B cell (primary cell): ENCODE data around the gene TTC21B. TPM values are rescaled to one million over a fixed set of nuclear protein-coding genes. Genes with fewer than 3 reads are reported as not detected.

ENCODE experiments used
- ATAC-seq: fragments of 200-7000 bp; cut with Tn5 transposase; one replicate; pipeline ENCODE4 v1.10.0; 2021; ENCODE audit warnings: low read depth, mild to moderate bottlenecking, moderate number of reproducible peaks, moderate library complexity
- CTCF ChIA-PET: fragments of 350-600 bp; sonication (Branson Sonifier 250); formaldehyde crosslinking; loops from one replicate; lab custom pipeline; 2021; ENCODE audit warnings: antibody characterized with exemption, inconsistent platforms; lab: Charles Lee
- POLR2A ChIA-PET: fragments of 350-600 bp; sonication (Branson Sonifier 250); formaldehyde crosslinking; loops from one replicate; lab custom pipeline; 2021; ENCODE audit warnings: antibody characterized with exemption; lab: Charles Lee
- DNase-seq: peaks from one replicate; pipeline ENCODE4 v3.0.0; 2013
- H2AFZ ChIP-seq: 2 replicates; pipeline ENCODE4 v1.6.1; 2012; ENCODE audit warnings: mild to moderate bottlenecking, low read depth, low read length; ENCODE audit not compliant: insufficient read depth, poor library complexity, severe bottlenecking
- H3K27ac ChIP-seq, 2 donors: 1 replicate in 1 of 2; 2 replicates in 1 of 2; pipeline ENCODE4 v1.5.1; 2012 to 2013; ENCODE audit warnings: low read length in 2 of 2, mild to moderate bottlenecking in 2 of 2, moderate library complexity in 1 of 2
- H3K27me3 ChIP-seq, 4 experiments: fragments of 200-600 bp in 1 of 4; sonication (generic) in 1 of 4; replicated peaks in 1 of 4; 1 replicate in 2 of 4; 2 replicates in 2 of 4; pipeline versions ENCODE4 v1.6.1 to v1.7.0; 2013 to 2016; ENCODE audit warnings: low read length in 3 of 4, mild to moderate bottlenecking in 2 of 4, mixed read lengths in 1 of 4, moderate library complexity in 1 of 4; ENCODE audit not compliant: insufficient read depth in 4 of 4, control insufficient read depth in 3 of 4; ENCODE audit errors: control extremely low read depth in 1 of 4
- H3K36me3 ChIP-seq, 2 experiments: replicated peaks in 1 of 2; 1 replicate in 1 of 2; 2 replicates in 1 of 2; pipeline versions ENCODE4 v1.6.1 to v1.7.1; 2013; ENCODE audit warnings: low read length in 1 of 2; ENCODE audit not compliant: insufficient read depth in 2 of 2, control insufficient read depth in 1 of 2; ENCODE audit errors: control extremely low read depth in 1 of 2, extremely low read depth in 1 of 2
- H3K4me1 ChIP-seq, 2 donors: fragments of 200-600 bp in 1 of 2; sonication (generic) in 1 of 2; 1 replicate in 1 of 2; 2 replicates in 1 of 2; pipeline versions ENCODE4 v1.5.1 to v1.6.1; 2013 to 2017; ENCODE audit warnings: low read length in 2 of 2; ENCODE audit not compliant: control insufficient read depth in 2 of 2, insufficient read depth in 2 of 2
- H3K4me2 ChIP-seq: replicated peaks from 2 replicates; pipeline ENCODE3; 2012; ENCODE audit warnings: mild to moderate bottlenecking, low read depth, low read length; ENCODE audit not compliant: poor library complexity, severe bottlenecking
- H3K4me3 ChIP-seq, 5 experiments: fragments of 200-600 bp in 1 of 5; sonication (generic) in 1 of 5; 1 replicate in 3 of 5; 2 replicates in 2 of 5; pipeline versions ENCODE4 v1.5.1 to v1.7.0; 2011 to 2016; ENCODE audit warnings: low read length in 4 of 5, mild to moderate bottlenecking in 4 of 5, low read depth in 2 of 5, control low read depth in 1 of 5, moderate library complexity in 1 of 5; ENCODE audit not compliant: insufficient read depth in 1 of 5; ENCODE audit errors: control extremely low read depth in 1 of 5, extremely low read depth in 1 of 5
- H3K79me2 ChIP-seq: fragments of 200-600 bp; sonication (generic); one replicate; pipeline ENCODE4 v1.6.0; 2016; ENCODE audit warnings: low read length; ENCODE audit not compliant: control insufficient read depth, insufficient read depth
- H3K9ac ChIP-seq: fragments of 200-600 bp; sonication (generic); 2 replicates; pipeline ENCODE4 v1.6.1; 2017; ENCODE audit warnings: mild to moderate bottlenecking, low read length, moderate library complexity
- H3K9me3 ChIP-seq, 3 donors: one replicate each; pipeline versions ENCODE4 v1.6.1 to v1.7.1; 2013; ENCODE audit warnings: low read length in 2 of 3; ENCODE audit not compliant: control insufficient read depth in 2 of 3, insufficient read depth in 1 of 3; ENCODE audit errors: control extremely low read depth in 1 of 3
- H4K20me1 ChIP-seq: 2 replicates; pipeline ENCODE4 v1.6.0; 2012; ENCODE audit warnings: mild to moderate bottlenecking, low read length; ENCODE audit not compliant: insufficient read depth, control insufficient read depth, poor library complexity, severe bottlenecking
- H3K27ac Mint-ChIP-seq: one replicate; pipeline ENCODE4 v1.8.0; 2021; ENCODE audit warnings: mixed read lengths
- H3K27me3 Mint-ChIP-seq: one replicate; pipeline ENCODE4 v1.8.0; 2021; ENCODE audit warnings: mixed read lengths
- H3K4me1 Mint-ChIP-seq: one replicate; pipeline ENCODE4 v1.8.0; 2021; ENCODE audit warnings: mixed read lengths
- H3K4me3 Mint-ChIP-seq: one replicate; pipeline ENCODE4 v1.8.0; 2021; ENCODE audit warnings: mixed read lengths
- H3K9me3 Mint-ChIP-seq: one replicate; pipeline ENCODE4 v1.8.0; 2022; ENCODE audit warnings: mixed read lengths; ENCODE audit not compliant: insufficient read depth
- CTCF ChIP-seq: fragments of 200-600 bp; IDR thresholded peaks from one replicate; pipeline ENCODE4 v1.8.0; 2022; ENCODE audit warnings: antibody characterized with exemption, mild to moderate bottlenecking
- EZH2 ChIP-seq: IDR thresholded peaks from 2 replicates; pipeline ENCODE4 v1.6.1; 2012; ENCODE audit warnings: borderline replicate concordance, low read depth, mild to moderate bottlenecking, moderate library complexity, low read length; ENCODE audit not compliant: insufficient read depth, poor library complexity, severe bottlenecking
- WGBS: methylation state at CpG from one replicate; pipeline ENCODE4 v1.1.5; 2013; ENCODE audit warnings: missing lambda C conversion rate; ENCODE audit not compliant: insufficient coverage; 5-methylcytosine and 5-hydroxymethylcytosine counted together
- intact Hi-C: fragments of 100-400 bp; cut with micrococcal nuclease; formaldehyde crosslinking; loops from one replicate; pipeline ENCODE4 v1.10.0; 2022
- polyA plus RNA-seq: library from polyadenylated mRNA; depleted of rRNA; stranded (reverse); fragments of >200 nt; gene quantifications from 2 replicates; pipeline ENCODE4 v1.2.3, GENCODE V29; 2012
- total RNA-seq, 2 donors: library from RNA; stranded (reverse); fragments of 120-200 nt in 1 of 2; gene quantifications; 1 replicate in 1 of 2; 2 replicates in 1 of 2; pipeline versions ENCODE4 v1.2.3 to v1.2.4, GENCODE V29; 2013 to 2022

The TTC21B gene
- total and polyA plus RNA-seq, 2 donors (not counting 1 experiment from before 2014, with no cell fraction given), result 11.5 to 41.5 TPM

DNA sequence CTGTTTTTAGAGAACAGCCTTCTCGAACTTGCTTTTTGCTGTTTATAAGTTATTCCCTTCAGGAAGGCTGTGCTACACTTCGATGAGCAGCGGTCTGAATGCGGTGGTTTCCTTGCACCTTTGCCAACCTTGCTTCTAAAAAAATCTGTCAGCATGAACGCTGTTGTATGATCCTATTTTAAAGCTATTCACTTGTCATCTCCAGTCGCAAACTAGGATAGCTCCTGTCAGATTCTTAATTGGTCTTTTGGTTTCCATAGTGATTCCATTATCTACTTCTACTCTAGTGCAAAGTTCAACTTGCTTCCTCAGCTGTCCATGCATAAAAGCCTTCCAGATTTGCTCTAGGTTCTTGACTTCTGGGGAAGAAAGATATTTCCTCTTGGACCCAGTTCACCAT, 83.2 kb downstream of the TTC21B start:
- Histone ChIP-seq H2AFZ (no peak overlapping the region), H3K9me3 (no peaks in the 10 kb centered on the region), H3K4me1 (peaks cover 0 to 4% of the 10 kb centered on the region in 2 donors), H3K79me2 (no peaks in the 10 kb centered on the region), H3K36me3 (peaks cover 2 to 6% of the 10 kb centered on the region in 2 experiments), H3K9ac (no peak overlapping the region), H3K27ac (no peak overlapping the region), H4K20me1 (no peaks in the 10 kb centered on the region), H3K4me2 (no peak overlapping the region), H3K27me3 (no peaks in the 10 kb centered on the region), H3K4me3 (no peak overlapping the region)
- no peaks in the 10 kb centered on the region for H3K27me3 Mint-ChIP-seq
- 98% methylated on average over 5 of the region's 6 CpGs for WGBS
- intact Hi-C loops, result loop anchor here (5.0 to 10.0 kb wide), 3 partner anchors 53 to 878 kb away; no protein-coding TSS in a partner anchor
- H3K9me3 Mint-ChIP-seq, result no peaks in the 10 kb centered on the region
- no peak for TF ChIP-seq CTCF
- TF ChIP-seq EZH2, result no peak
- no peak overlapping the region for H3K4me3 Mint-ChIP-seq
- DNase-seq (no peak), ATAC-seq (no peak)
- no peak overlapping the region for H3K27ac Mint-ChIP-seq
- H3K4me1 Mint-ChIP-seq, result peaks cover 3% of the 10 kb centered on the region
- ChIA-PET CTCF (interaction anchor here (0.7 to 5.6 kb wide), 2 partner anchors 15 to 467 kb away, joined by 4 to 133 read pairs; no protein-coding TSS in a partner anchor), POLR2A (no interaction called here)

DNA sequence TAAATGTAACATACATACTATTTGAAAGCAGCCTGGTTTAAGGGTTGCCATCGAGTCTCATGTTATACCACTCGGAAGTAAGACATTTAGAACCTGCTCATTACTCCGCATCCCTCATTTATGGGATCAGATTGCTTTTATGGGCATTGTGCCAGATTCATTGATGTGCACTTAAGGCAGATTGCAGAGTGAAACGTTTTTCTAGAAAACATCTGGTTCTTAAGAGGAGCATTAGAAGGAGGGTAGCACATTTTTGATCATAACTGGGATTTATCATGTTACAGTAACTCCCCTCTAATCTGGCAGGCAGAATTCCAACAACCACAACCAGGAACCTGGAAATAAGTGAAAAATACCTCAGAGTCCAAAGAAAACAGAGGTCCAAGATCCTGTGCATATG, 85.4 kb downstream of the TTC21B start:
- DNase-seq (no peak), ATAC-seq (no peak)
- ChIA-PET POLR2A (no interaction called here), CTCF (interaction anchor here (0.7 kb wide), 1 partner anchor 458 kb away, joined by 4 read pairs; no protein-coding TSS in a partner anchor)
- H3K27ac Mint-ChIP-seq, result no peak overlapping the region
- no peak overlapping the region for H3K9ac ChIP-seq
- H3K36me3 ChIP-seq, result peaks cover 2 to 6% of the 10 kb centered on the region in 2 experiments
- no peak overlapping the region for H3K27ac ChIP-seq
- WGBS, result no CpG with 5 or more reads among the region's 4 CpGs
- H3K4me1 Mint-ChIP-seq, result peaks cover 9% of the 10 kb centered on the region
- no peak for TF ChIP-seq CTCF
- no peak for TF ChIP-seq EZH2
- no peak overlapping the region for H3K4me3 Mint-ChIP-seq
- H3K9me3 Mint-ChIP-seq, result no peaks in the 10 kb centered on the region
- no peaks in the 10 kb centered on the region for H4K20me1 ChIP-seq
- intact Hi-C loops, result no loop called here
- H3K9me3 ChIP-seq, result no peaks in the 10 kb centered on the region
- no peaks in the 10 kb centered on the region for H3K79me2 ChIP-seq
- H3K27me3 ChIP-seq, result no peaks in the 10 kb centered on the region
- no peak overlapping the region for H3K4me3 ChIP-seq
- peaks cover 0 to 8% of the 10 kb centered on the region in 2 donors for H3K4me1 ChIP-seq
- no peaks in the 10 kb centered on the region for H3K27me3 Mint-ChIP-seq
- H2AFZ ChIP-seq, result no peak overlapping the region
- no peak overlapping the region for H3K4me2 ChIP-seq
